DMS153 treated with DMSO at 0.1 percent for 48 hours (cell line): ENCODE data around the gene MFAP5.
"Not testable (repeated sequence)": the region's sequence is repeated elsewhere in the genome, so short reads cannot be mapped to it uniquely, and the experiment has no call there.

ENCODE experiments used
- DNase-seq: peaks from one replicate; lab custom pipeline; 2025; ENCODE audit not compliant: unreplicated experiment; lab: John Stamatoyannopoulos, UW

Gene MFAP5

DNA sequence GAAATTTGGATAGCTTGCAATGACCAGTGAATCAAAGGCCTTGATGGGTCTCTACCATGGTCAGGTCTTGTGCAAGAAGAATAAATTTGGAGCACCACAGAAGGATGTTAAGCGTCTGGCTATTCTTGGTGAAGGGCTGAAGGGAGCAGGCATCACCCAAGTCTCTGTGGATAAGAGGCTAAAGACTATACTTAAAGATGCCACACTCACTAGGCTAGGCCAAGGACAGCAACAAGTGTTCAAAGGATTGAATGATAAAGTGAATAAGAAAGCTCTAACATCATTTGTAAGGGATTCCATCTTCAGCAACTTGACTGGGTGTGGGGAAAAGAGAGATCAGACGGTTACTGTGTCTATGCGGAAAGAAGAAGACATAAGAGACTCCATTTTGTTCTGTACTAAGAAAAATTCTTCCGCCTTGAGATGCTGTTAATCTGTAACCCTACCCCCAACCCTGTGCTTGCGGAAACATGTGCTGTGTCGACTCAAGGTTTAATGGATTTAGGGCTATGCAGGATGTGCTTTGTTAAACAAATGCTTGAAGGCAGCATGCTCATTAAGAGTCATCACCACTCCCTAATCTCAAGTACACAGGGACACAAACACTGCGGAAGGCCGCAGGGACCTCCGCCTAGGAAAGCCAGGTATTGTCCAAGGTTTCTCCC, 27.2 kb downstream of the MFAP5 start:
- DNase-seq: not testable (repeated sequence)

DNA sequence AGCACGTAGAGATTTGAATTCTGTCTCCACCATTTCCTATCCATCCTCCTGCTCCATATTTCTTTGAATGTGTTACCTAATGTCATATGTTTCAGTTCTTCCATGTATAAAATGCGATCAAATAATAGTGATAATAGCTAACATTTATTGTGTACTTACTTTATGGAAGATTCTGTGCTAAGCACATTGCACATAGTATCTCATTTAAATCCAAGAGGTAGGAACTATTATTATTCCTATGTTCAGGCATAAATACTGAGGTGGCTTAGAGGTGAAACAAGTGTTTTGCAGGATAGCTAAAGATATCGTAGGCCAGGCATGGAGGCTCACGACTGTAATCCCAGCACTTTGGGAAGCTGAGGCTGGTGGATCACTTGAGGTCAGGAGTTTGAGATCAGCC, 32.5 kb downstream of the MFAP5 start:
- no peak for DNase-seq

DNA sequence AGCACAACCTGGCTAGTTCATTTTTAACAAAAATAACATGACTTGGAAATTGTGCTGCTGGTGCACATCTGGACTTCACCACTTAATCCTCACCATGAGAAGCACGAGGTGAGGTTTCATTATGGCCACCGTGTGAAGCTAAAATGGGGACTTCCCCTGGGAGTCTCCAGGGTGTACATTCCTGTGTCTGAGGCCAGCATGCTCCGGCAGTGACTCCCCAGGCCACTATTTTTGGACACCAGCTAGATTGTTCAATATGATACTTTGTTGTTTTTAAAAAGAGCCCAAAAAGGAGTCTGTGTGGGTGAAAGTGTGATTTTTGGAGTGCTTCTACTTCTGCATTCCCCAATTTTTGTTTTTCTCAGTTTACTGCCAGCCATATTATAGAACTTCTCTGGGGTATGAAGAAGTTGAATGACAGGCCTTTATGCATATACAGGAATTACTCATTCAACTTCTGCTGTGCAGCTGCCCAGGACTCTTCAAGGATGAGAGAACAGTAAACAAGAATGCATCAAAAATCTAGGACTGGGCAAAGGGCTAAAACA, 33.1 kb downstream of the MFAP5 start:
- DNase-seq: no peak

DNA sequence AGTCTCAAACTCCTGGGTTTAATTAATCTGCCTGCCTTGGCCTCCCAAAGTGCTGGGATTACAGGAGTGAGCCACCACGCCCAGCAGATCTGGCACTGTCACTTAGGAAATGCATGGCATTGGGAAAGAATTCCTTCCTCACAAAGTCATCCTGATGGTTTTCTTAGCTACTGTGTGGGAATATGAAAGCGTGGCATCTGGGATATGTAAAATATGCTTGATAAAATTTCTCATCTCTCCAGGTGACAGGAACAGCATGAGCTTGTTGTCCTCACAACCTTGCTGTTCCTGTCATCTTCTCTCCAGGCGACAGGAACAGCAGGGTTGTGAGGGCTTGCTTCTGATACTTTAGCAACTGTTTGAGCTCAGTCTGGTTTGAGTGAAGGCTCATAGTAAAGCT, 33.9 kb downstream of the MFAP5 start:
- no peak for DNase-seq

DNA sequence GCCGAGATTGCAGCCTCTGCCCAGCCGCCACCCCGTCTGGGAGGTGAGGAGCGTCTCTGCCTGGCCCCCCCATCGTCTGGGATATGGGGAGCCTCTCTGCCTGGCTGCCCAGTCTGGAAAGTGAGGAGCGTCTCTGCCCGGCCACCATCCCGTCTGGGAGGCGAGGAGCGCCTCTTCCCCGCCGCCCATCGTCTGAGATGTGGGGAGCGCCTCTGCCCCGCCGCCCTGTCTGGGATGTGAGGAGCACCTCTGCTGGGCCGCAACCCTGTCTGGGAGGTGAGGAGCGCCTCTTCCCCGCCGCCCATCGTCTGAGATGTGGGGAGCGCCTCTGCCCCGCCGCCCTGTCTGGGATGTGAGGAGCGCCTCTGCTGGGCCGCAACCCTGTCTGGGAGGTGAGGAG, 37.9 kb downstream of the MFAP5 start:
- not testable (repeated sequence) for DNase-seq

DNA sequence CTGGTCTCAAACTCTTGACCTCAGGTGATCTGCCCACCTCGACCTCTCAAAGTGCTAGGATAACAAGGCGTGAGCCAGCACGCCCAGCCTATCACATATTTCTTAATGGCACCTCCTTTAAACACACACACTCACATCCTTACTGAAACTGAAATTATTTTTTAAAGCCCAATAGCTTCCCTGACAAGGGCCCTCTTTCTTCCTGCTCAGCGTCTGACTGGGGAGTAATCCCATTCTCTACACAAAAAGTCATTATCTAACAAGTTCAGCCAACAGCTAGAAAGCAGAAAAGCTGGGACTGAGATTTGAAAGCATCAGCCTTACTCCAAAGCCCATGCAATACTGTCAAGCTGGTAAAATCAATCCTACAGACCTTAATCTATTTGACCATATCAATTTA, 40.0 kb downstream of the MFAP5 start:
- DNase-seq: no peak

DNA sequence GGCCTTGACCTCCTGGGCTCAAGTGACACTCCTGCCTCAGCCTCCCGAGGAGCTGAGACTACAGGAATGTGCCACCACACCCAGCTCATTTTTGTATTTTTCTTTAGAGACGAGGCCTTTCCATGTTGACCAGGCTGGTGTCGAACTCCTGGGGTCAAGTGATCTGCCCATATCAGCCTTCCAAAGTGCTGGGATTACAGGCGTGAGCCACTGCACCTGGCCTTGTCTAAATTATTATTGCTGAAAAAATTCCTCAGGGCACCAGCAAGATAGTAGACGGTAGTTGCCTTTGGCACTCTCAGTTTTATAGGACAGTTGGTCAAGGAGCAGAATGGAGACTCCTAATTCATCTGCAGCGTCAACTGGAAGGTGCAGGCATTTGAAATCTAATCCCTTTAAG, 47.4 kb downstream of the MFAP5 start:
- no peak for DNase-seq

DNA sequence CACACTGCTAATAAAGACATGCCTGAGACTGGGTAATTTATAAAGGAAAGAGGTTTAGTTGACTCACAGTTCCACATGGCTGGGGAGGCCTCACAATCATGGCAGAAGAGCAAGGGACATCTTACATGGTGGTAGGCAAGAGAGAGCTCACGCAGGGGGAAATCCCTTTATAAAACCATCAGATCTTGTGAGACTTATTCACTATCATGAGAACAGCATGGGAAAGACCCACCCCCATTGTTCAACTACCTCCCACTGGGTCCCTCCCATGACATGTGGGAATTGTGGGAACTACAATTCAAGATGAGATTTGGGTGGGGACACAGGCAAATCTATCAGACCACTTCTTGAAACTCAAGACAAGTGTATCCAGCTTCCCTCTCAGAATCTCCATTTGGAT, 48.7 kb downstream of the MFAP5 start:
- not testable (repeated sequence) for DNase-seq

DNA sequence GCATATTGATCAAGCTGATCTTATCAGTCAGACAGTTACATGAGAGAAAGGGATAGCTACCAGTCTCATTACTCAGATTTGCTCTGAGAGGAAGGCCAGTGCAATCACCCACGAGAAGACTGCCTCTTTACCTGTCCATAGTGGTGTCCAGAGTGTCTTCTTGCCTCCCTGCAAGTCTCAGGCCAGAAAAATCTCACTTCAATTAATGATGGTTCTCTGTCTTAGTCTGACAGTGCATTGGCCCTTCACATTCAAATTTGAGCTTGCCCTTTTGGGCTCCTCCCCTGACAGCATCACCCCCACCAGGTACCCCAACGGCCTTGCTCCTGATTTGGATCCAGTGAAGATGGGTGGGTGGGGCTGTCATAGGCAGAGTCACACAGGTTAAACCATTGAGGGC, 50.0 kb downstream of the MFAP5 start, which contains the start of gene AICDA:
TSS of gene AICDA (minus strand) at position 231 of the 400 bp plus-strand sequence. CDS start at position 139, 92 bp downstream.
- no peak for DNase-seq

DNA sequence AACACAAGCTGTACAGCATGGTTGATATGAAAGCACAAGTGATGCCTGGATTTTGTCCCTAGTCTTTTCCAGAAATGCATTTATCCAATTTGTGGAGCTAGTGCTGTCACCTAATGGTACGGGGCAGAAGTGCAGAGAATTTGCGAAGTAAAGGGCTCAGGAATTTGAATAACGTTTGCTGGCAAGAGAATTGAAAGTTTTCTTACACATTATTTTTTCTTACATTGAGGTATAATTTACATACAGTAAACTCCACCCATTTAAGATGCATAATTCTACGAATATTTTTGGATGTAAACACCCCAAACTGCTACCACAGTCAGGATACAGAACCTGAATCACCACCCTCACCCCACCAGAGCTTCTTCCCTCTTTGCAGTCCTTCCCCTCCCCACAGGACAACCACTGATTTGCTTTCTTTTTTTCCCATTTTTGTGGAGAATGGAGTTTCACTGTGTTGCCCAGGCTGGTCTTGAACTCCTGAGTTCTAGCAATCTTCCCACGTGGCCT, 53.5 kb downstream of the MFAP5 start:
- DNase-seq: no peak

DNA sequence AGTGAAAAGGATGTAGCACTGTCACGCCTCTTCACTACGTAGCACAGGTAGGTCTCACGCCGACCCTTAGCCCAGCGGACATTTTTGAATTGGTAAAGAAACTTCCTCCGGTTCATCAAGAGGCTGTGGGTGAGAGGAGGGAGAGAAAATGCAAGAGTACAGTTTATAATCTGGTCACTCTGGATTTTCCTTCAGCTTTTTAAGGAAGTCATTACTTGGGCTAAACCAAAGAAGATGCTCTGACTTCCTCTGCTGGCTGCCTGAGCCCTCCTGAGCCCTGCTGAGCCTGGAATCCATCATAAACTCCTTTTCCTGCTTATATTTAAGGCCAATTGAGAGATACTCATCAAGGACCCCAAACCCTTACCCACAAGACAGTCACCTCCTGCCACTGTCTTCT, 55.7 kb downstream of the MFAP5 start:
- DNase-seq: no peak

DNA sequence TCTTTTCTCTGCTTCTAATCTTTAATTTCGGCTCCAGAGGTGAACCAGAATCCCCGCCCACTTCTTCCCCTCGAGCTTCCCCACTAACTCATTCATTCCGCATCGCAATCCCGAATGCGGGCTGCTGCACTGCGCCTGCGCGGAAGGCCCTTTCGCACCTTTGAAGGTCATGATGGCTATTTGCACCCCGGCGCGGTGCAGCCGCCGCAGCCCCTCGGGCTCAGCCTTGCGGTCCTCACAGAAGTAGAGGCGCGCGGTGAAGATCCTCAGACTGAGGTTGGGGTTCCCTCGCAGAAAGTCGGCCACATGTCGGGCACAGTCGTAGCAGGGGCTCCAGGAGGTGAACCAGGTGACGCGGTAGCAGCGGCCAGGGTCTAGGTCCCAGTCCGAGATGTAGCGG, 57.6 kb downstream of the MFAP5 start:
- no peak for DNase-seq

DNA sequence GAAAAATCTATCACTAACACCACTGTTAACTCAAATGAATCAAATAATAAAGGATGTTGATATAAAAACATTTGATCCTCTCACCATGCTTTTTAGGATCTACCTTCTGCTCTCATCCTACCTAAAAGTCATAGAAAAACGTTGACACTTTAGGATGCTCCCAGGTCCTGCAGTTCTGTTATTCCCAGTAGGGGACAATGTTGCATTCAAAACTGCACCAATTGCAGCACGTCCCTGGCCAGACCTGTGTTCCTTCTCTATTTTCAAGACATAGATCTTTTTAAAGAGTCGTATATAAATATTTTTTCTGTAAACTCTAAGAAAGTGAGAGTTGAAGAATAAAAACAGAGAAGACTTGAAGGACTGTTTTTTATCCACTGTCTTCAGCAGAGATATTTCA, 58.8 kb downstream of the MFAP5 start:
- DNase-seq: no peak

DNA sequence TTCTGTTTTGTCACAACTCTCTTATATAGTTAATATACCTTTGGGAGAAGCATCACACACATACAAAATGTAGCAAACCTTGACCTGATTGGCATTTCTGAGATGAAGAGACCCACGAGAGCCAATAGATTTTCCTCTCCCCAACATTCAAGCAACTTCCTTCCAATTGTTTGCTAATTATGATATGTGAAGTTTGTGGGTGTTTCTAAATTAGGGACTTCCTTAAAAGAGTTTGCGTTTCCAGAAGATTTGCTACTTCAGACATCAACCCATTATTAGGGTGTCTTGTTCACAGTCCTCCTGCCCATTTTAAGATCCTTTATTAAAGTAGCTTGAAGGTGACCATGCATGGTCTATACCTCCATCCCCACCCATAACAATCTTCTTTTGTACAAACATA, 59.3 kb downstream of the MFAP5 start:
- no peak for DNase-seq

DNA sequence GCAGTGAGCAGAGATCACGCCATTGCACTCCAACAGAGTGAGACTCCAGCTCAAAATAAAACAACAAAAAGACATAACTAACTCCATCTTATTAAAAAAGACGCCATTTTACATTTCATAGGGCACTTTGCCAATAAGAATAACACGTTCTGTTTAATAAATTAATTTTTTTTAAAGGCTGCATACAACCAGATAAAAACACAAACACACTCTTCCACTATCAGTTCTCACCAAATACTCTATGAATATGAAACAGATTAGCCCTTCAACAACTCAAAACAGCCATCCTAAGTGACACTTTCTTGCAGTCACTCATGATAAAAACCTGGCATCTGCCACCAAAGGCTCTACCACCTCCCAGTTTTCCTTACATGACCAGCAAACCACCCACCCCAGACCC, 66.1 kb downstream of the MFAP5 start:
- no peak for DNase-seq
